Erythroblast (primary cell): Measurements from ENCODE around the gene NPAS2.

Source experiments
- DNase-seq, 2 experiments: peaks; one replicate each; lab custom pipeline; 2025; lab: John Stamatoyannopoulos, UW
- GATA1 ChIP-seq: IDR thresholded peaks from 2 replicates; pipeline ENCODE4 v1.6.1; 2011; ENCODE audit warnings: low read depth, mild to moderate bottlenecking, control low read depth, low read length, moderate library complexity
- POLR2A ChIP-seq: IDR thresholded peaks from 2 replicates; pipeline ENCODE4 v1.6.1; 2011; ENCODE audit warnings: mild to moderate bottlenecking, low read length

The NPAS2 gene

DNA sequence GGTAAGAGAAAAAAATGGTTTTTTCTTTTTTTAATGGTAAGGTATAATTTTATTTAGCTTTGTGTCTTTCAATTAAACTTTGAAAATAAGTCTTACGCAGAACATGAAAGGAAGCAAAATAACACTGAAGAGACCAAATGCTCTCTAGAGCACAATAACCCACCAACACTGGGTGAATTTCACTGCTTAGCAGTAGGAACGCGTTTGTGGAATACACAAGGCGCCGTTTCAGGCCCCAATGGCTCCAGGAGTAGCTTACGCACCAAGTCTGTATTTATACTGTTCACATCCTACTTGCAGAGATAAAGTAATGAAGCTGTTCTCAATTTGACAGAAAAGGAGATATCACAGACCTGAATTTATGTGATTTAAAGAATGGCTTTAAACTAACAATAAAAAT is 205.6 kb downstream of the NPAS2 start:
- no peak for DNase-seq
- no peak for TF ChIP-seq POLR2A
- TF ChIP-seq GATA1 = no peak

DNA sequence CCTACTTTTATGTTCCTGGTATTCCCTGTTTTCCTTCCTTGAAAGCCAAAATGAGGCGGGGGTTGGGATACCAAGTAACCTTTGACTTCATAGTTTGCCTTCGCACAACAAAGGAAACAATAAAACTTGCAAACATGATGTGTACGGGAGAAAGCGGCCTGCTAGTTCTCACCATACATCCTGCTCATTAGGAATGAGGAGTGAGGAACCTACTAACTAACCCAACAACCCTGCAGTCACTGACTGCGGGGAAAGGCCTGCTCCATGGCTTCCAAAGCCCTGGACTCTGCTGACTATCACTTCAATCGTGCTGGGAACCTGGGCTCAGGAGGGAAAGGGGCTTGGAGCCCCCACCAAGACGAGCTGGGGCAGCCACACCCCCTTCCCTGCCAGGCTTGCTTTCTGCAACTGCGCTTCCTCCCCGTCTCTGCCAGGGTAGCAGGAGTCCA is 206.3 kb downstream of the NPAS2 start:
- DNase-seq = no peak
- TF ChIP-seq GATA1 = no peak
- TF ChIP-seq POLR2A = no peak

DNA sequence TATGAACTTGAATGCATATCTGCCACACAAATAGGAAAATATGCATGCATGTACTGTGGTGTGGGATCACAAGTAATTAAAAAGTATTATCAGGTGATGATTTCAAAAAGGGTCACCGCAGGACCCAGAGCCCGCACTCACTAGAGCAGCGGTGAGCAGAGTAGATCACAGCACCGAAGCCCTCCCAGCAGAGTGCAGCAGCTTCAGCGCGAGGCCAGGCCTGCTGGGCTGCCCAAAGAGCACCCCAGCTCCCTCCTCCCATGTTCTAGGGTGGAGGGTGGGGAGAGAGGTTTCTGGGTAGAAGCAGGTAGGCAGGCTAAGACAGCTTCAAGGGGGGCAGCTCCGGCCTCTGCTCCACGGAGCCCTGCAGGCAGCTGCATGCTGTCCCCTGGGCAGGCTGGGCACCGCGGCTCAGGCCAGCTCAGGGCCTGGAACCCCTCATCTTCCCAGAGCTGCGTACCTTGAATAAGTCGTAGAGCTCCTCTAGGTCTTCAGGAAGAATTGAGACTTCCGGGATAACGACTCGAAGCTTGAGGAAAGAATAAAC is 207.1 kb downstream of the NPAS2 start:
- TF ChIP-seq POLR2A = no peak
- no peak for TF ChIP-seq GATA1
- DNase-seq = no peak

DNA sequence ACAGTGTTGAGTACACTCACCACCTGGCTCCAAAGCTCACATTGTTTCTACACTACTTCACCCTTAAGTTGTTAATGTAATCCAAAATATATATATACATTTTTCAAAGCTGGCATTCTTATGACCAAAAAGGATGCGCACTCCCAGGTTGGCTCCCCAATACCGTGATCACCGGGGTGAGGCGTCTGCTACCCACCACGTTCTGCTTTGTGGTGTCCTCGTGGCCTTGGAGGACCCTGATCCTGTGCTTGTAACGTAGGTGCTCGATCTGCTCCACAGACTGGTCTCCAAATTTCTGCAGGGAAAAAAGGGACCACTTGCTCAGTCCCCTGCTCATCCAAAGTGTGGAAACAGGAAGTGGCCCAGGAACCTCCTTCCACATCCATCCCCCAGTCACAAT is 207.9 kb downstream of the NPAS2 start:
- TF ChIP-seq GATA1 (no peak), POLR2A (no peak)

DNA sequence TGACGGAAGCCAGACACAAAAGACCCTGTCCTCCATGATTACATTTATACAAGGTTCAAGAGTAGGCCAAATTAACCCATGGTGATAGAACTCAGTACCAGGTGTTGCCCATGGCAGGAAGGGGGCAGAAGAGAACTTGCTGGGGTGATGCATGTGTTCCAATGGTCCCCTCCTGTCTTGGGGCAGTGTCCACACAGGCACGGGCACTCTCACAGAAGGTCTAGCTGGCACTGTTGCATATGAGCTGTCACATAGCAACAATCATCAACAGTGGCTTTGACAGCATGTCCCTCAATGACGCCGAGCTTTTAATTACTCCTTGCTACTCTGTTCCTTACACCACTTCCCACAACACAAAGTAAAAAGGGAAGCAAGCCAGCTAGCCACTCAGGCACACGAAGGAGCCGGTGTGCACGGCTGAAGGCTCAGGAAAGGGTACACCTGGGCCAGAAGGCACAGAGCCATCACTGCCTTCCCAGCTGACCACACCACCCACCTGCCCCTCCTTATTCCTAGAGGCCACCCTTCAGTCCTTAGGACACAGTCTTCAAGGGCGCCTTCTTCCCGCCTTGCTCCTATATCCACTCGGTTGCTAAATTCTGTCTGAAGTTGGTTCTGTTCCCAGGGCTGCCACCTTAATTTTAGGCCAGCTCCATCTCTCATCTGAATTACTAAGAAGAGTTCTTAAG is 211.1 kb downstream of the NPAS2 start:
- no peak for DNase-seq
- TF ChIP-seq POLR2A = no peak
- no peak for TF ChIP-seq GATA1

More for the DNA sequence above, 207.9 kb downstream of the NPAS2 start:
- no peak for DNase-seq

DNA sequence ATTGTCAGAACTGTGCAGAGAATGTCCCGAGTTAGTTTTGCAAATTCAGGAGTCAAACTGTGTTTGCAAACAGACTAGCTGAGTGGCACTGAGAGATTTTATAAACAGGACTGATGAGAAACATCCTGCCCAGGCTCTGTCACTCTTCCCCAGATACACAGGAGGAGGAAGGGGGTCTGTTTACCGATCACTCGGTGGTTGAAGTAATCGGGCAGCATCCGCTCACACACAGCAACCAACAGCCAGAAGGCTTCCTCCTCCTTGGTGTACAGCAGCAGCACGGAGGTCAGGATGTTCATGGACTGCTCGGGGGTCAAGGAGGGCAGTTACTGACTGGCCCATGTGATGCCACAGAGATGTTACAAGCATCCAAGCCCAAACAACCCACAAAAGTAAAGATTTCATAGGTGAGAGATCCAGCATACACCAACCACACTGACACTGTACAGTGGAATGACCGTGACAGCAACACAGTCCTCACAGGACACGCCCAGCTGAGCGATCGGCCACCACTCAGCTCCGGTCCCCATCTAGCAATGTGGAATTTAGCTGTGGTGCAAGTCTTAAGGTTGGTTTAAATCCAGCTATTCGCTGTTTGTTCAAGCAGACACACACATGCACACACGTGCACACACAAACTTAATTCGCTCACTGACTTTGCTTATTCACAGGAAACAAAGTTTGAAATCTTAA is 212.3 kb downstream of the NPAS2 start:
- no peak for DNase-seq
- TF ChIP-seq POLR2A (no peak), GATA1 (no peak)

DNA sequence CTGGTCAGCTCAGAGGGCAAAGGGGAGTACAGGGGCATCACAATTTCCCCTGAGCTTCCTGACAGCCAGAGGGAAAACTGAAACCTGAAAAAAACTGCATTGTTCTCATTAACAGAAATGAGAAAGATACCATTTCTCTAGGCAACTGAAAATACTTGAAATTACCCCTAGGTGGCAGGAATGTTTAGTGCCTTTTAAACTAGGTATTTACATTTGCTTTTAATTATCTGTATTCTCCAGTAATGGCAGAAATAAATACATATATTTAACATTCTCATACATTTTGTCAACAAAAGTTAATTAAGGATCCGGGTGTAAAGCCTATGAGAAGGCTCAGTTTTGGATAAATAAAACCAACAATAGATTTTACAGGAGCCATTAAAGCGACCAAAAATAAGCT is 216.6 kb downstream of the NPAS2 start:
- DNase-seq = peak in 1 of 2 experiments; percentile 17
- TF ChIP-seq GATA1 (no peak), POLR2A (no peak)

DNA sequence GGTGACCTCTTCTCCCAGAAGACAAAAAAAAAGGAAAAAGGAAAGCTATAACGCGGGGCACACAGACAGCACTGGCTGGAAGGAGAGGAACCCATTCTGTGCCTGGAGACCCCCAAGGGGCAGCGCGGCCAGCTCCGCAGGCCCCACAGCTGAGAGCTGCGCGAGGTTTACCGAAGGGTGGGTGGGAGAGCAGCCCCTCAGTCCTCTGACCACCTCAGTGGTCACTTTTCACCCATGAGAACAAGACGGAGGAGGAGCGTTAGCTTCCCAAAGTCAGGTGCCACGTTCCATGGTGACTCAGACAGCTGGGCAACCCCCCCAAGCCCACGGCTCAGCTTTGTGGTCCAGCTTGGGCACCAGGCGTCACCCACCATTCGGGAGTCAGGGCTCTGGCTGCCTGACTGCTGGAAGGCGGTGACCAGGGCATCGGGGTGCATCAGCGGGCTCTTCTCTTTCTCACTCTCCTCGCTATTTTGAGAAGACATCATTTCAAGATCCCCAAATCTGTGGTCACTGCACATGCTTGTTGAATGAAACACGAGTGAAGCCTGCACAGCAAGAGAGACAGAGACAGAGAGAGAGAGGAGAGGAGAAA is 217.3 kb downstream of the NPAS2 start:
- no peak for TF ChIP-seq POLR2A
- no peak for TF ChIP-seq GATA1
- no peak for DNase-seq

DNA sequence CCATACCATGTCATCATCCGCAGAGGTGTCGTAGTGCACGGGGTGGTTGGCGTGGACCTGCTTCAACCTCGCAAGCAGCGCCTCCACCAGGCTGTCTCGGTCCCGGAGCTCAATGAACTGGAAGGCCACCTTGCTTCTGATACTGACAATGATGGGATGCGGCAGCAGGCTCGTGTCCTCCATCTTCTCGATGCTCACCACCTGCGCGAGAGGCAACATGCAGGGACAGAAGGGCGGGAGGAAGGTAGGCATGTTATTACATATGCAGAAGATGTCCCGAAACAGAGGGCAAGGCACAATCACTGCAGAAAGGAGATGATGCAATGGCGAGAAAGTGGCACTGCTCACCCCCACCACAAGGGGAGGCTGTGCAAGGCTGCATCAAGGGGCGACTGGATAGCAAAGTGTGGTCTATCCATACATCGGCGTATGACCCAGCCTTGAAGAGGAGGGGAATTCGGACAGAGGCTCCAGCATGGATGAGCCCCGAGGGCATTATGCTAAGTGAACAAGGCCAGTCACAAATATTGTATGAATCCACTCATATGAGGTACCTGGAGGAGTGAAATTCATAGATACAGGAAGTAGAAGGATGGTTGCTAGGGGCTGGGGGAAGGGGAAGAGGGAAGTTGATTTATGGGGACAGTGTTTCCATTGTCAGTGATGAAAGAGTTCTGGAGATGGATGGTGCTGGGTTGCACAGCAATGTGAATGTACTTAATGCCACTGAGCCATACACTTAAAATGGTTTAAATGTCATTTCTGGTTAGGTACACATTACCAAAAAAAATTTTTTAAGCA is 218.7 kb downstream of the NPAS2 start:
- peak; percentile 46 to 65 for DNase-seq
- TF ChIP-seq POLR2A = no peak
- TF ChIP-seq GATA1 = no peak

DNA sequence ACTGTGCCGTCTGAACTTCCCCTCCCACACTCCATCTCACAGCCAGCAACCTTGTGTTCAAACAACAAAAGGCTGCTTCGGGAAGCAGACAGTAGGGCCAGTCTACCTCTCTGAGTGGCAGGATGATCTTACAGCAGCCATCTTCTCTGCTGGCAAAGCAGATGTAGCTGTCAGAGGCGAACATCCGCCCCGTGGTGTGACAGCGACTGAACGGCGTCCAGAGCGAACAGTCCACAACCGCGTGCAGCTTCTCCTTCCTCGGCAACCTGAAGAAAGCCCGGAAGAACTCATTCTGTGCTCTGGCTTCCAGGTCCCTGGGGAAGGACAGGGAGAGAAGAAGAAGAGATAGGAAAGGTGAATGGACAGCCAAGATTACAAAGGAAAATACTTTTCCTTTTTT is 220.1 kb downstream of the NPAS2 start:
- no peak for TF ChIP-seq POLR2A
- no peak for TF ChIP-seq GATA1
- DNase-seq = no peak

DNA sequence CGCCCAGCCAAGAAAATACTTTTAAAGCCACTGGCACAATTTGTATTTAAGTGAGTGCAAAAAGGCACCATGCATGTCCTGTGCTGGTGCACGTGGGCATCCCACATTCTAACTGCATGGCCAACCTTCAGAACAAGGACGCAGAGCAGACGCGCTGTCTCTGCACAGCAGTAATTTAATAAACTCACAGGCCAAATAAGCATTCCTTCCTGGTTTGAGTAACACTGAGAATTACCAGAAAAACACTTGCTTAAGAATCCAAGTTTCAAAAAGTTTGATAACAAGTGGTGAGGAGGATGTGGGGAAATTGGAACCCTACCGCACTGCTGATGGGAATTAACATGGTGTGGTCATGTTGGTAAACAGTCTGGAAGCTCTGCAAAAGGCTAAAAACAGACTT is 220.8 kb downstream of the NPAS2 start:
- TF ChIP-seq POLR2A (no peak), GATA1 (no peak)
- no peak for DNase-seq

DNA sequence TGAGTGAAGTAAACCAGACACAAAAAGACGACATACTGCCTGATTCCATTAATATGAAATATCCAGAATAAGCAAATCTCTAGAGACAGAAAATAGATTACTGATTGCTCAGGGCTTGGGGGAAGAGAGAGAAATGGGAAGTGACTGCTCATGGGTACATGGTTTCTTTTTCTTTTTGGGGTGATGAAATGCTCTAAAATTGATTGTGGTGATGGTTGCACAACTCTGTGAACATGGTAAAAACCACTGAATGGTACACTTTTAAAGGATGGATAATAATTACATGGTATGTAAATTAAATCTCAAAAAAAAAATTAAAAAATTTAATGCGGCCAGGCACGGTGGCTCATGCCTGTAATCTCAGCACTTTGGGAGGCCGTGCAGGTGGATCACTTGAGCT is 221.5 kb downstream of the NPAS2 start:
- DNase-seq = no peak
- TF ChIP-seq POLR2A = no peak
- no peak for TF ChIP-seq GATA1

DNA sequence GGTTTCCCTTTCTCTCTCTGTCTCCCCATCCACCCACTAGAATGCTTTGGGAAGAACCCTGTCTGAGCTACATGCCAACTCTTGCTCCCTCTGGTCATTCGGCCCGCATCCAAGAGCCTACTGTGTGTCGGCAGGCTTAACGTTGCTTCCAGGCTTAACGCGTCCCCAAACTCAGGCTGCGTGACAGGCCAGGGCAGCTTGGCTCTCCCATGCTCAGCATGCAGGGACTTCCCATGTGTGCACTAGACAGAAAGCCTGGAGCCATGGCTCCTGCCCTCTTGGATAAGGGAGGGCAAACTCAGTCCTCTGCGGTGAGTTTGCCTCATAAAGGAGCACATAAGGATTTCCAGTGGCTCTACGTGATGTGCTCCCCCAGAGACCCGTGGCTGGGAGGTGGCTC is 225.4 kb downstream of the NPAS2 start:
- DNase-seq = no peak
- TF ChIP-seq GATA1 (no peak), POLR2A (no peak)
